ENCODE data around the gene CFAP299. TPM values are rescaled to one million over a fixed set of nuclear protein-coding genes. Genes with fewer than 3 reads are reported as not detected.
"Not testable (repeated sequence)": the region's sequence is repeated elsewhere in the genome, so short reads cannot be mapped to it uniquely, and the experiment has no call there.

Gene CFAP299
- polyA plus RNA-seq, 12 donors: 0.17 to 0.36 (median 0.28) TPM; not detected in 8

GRCh38 chr4:80324171-80324570 lies 11.4 kb upstream of the CFAP299 start:
- no peak for DNase-seq

DNA sequence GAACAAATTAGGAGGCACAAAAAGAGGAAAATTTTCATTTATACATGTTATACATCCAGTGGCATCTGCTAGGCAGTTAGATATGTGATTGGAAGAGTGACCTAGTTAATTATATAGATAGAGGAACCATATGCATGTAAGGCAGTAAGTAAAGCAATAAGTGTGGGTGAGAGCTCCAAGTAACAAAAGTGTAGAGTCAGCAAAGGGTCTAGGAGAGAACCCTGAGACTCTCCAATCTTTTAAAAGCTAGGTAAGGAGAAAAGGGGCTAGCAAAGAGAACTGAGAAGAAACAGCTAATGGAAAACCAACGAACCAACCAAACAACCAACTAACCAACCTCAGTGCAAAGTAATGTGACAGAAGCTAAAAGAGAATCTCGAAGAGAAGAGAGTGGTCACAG lies 3.8 kb upstream of the CFAP299 start:
- no peak for DNase-seq

- no peak for DNase-seq
Measured at GRCh38 chr4:80333121-80333520, 2.4 kb upstream of the CFAP299 start.

DNA sequence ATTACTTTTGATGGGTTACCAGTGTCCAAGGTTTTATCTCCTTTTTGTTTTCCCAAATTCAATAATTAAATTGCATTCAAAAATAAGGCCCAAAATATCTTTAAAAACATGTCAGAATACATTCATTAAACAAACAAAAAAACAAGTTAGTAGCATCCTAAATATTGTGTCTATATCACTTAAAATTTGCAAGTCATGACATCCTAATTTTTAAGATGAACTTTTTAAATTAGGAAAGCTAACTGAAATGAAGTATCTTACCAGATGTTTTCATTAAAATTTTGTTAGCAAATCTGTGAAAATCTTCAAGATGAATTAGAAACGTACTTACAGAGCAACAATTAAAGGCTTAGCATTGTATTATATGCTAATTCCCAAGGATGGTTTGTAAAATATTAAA lies 962 bp upstream of the CFAP299 start:
- no peak for DNase-seq

GRCh38 chr4:80335226-80335553 lies 340 bp upstream of the CFAP299 start:
- no peak for DNase-seq

GRCh38 chr4:80336582-80336981 lies 1.1 kb downstream of the CFAP299 start:
- DNase-seq: peak; percentile 3

DNA sequence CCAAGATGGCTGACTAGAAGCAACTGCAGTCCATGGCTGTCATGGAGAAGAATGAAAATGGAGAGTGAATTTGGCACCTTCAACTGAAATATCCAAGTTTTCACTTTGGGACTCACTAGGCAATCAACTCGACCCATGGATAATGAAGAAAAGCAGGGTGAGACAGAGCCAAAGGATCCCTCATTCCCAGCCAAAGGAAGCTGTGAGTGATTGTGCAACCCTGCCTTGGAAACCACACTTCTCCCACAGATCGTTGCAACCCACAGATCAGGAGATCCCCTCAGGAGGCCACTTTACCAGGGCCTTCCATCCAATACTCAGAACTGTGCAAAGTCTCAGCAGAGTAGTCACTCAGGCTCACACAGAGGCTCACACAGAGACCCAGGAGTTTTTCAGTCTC lies 4.5 kb downstream of the CFAP299 start:
- DNase-seq: no peak

GRCh38 chr4:80342684-80343083 lies 7.2 kb downstream of the CFAP299 start:
- DNase-seq: not testable (repeated sequence)

GRCh38 chr4:80343887-80344286 lies 8.4 kb downstream of the CFAP299 start:
- DNase-seq: no peak

GRCh38 chr4:80360084-80360483 lies 24.6 kb downstream of the CFAP299 start:
- no peak for DNase-seq

DNA sequence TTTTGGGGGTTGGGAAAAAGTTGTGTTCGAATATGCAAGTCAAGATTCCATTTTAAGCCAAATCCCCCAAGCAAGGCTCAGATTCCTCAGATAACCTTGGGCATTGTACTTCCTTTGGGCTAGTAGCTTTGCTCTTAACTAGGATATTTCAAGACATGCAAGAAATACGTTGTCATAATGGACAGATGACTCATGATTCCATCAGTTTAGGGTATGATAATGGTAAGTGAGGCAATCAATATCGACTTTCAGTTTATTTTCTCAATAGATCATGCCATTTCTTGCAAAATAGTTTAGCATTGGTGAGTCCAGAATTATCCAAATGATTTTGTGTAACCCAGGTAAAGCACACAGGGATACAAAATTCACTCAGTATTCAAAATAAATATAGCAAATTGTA lies 25.4 kb downstream of the CFAP299 start:
- DNase-seq: no peak

- peak; percentile 25 for DNase-seq
Measured at GRCh38 chr4:80361329-80361900, 25.9 kb downstream of the CFAP299 start.

DNA sequence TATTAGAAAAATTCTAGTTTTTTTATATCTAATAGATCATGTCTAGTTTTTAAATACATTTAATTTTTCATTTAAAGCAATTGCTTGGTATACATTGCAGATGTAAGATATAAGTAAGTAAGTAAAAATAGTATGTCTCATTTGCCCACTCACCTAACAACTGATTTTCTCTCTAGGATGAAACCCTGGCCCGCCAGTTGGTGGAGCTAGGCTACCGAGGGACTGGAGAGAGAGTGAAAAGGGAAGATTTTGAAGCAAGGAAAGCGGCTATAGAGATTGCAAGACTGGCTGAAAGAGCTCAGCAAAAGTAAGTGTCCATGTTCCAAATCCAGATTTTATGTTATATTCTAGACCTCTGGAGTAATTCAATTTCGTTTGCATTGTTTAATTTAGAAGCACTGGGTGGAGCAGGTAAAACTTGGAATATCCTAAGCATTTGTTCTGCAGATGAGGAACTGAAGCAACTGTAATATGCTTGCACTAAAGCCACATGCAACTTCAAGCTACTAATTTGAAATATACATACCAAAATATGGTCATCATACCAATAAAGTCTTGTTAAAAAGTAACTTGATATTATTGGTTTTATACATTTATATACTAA lies 27.1 kb downstream of the CFAP299 start:
- peak; percentile 55 for DNase-seq

DNA sequence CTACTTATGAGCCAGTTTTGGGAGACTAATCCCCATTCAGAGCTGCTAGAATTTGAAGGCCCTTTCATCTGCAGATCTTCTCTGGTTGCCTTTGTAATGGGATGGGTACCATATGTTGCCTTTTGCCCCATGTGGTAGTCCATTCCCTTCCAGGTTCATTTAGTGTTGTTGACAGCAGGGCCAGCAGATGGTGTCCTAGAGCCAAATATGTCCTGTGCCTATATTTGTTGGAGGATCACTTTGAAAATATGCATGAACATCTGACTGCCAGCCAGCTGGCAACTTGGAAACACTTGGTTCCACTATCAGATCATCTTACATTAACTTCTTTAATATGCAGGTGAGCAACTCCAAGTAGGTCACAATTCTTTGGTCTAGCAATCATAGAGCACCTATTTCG lies 30.4 kb downstream of the CFAP299 start:
- DNase-seq: peak; percentile 45

DNA sequence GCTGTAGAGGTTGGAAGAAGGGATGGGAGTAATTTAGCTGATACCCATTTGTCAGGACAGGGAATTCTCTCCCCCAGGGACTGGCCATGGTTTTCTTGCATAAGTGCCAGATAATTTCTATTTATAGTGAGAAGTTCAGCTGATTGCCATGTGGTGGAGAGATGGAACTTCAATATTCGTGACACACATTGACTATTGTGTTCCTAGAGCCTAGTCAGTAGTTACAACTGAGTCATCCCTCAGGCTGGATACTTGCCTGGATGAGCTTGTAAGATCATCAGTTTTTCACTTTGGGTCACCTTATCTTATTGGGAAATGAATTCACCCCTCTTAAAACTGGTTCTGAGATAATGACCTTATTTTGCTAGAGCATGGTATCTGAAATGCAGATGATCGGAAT lies 32.2 kb downstream of the CFAP299 start:
- no peak for DNase-seq

GRCh38 chr4:80370635-80371034 lies 35.1 kb downstream of the CFAP299 start:
- no peak for DNase-seq

- no peak for DNase-seq
Measured at GRCh38 chr4:80371046-80371445, 35.5 kb downstream of the CFAP299 start.

GRCh38 chr4:80374180-80374579 lies 38.6 kb downstream of the CFAP299 start:
- DNase-seq: no peak

- DNase-seq: no peak
Measured at GRCh38 chr4:80382090-80382832, 46.7 kb downstream of the CFAP299 start.

DNA sequence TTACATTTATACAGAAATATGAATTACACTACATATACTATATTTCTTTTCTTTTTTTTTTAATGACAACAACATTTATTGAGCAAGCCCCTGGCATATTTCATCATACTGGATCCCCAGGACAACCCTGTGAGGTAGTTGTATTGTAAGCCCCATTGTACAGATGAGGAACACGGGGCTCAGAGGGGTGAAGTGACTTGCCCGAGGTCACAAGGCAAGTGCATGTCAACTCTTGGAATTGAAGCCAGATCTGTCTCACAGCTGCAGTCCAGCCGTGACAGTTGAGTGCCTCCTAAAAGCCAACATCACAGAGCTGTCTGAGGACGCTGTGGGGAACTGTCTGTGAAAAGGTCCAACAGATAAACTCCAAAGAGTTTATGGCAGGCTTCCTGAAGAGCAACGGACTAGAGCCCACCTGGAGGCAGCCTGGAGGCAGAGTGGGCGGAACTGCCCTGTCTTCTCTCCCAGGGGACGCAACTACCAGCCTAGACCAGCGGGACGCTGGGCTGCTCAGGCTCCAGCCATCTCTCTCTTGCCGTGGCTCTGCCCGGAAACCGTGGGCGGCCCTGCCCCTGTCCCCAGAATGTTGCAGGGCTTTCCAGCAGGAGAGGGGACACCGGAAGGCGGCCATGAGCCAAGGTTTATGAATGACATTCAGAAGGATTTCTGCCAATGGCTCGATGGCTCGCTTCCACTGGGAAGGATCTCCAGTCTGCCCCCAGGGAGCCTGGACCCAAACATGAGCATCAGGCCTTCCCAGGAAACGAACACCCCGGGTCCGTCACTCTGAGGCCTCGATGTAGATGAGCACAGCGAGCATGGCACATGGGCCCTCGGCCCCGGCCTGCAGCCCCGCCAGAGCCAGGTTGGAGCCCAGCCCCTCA lies 50.1 kb downstream of the CFAP299 start:
- no peak for DNase-seq

- no peak for DNase-seq
Measured at GRCh38 chr4:80386281-80386886, 50.9 kb downstream of the CFAP299 start.

Data from muscle of arm (tissue), 12 donors.